Gastroesophageal sphincter (tissue), 4 donors: Measurements from ENCODE around the gene SMPD3. TPM values are rescaled to one million over a fixed set of nuclear protein-coding genes. Genes with fewer than 3 reads are reported as not detected.

Experiments used
- ATAC-seq: fragments of 150-250 bp; one replicate; pipeline ENCODE4 v1.9.1; 2016; ENCODE audit warnings: mild to moderate bottlenecking, moderate library complexity
- H3K27ac ChIP-seq, 4 donors: fragments of 200-600 bp; sonication (generic) in 3 of 4; 1 replicate in 3 of 4; 2 replicates in 1 of 4; pipeline ENCODE4 v1.5.1; 2016 to 2019
- H3K27me3 ChIP-seq: fragments of 200-600 bp; sonication (generic); one replicate; pipeline ENCODE4 v1.5.1; 2019
- H3K36me3 ChIP-seq, 2 donors: fragments of 200-600 bp; sonication (generic); one replicate each; pipeline ENCODE4 v1.5.1; 2019; ENCODE audit warnings: control low read depth in 1 of 2
- H3K4me1 ChIP-seq, 3 donors: fragments of 200-600 bp; sonication (generic); 1 replicate in 2 of 3; 2 replicates in 1 of 3; pipeline ENCODE4 v1.5.1; 2016 to 2019; ENCODE audit warnings: control low read depth in 2 of 3
- H3K4me3 ChIP-seq, 2 donors: fragments of 200-600 bp; sonication (generic); one replicate each; pipeline ENCODE4 v1.5.1; 2019; ENCODE audit warnings: mild to moderate bottlenecking in 1 of 2, moderate library complexity in 1 of 2
- H3K9me3 ChIP-seq, 3 donors: fragments of 200-600 bp; sonication (generic); one replicate each; pipeline ENCODE4 v1.5.1; 2017 to 2019; ENCODE audit warnings: control low read depth in 2 of 3
- CTCF ChIP-seq, 4 experiments: fragments of 200-600 bp in 2 of 4; fragments of 450-650 bp in 2 of 4; sonication (generic) in 1 of 4; IDR thresholded peaks; one replicate each; pipeline ENCODE4 v1.5.1; 2017 to 2019; ENCODE audit warnings: antibody characterized with exemption in 4 of 4, mild to moderate bottlenecking in 2 of 4, moderate library complexity in 2 of 4
- EP300 ChIP-seq: sonication (generic); formaldehyde crosslinking; IDR thresholded peaks from one replicate; pipeline ENCODE4 v1.6.1; 2017; ENCODE audit warnings: antibody characterized with exemption, mild to moderate bottlenecking
- POLR2A ChIP-seq, 2 donors: fragments of 450-650 bp; IDR thresholded peaks; one replicate each; pipeline ENCODE4 v1.6.1; 2017; ENCODE audit warnings: antibody characterized with exemption in 2 of 2, mild to moderate bottlenecking in 2 of 2, moderate library complexity in 1 of 2
- POLR2AphosphoS5 ChIP-seq: sonication (generic); formaldehyde crosslinking; IDR thresholded peaks from one replicate; pipeline ENCODE4 v1.6.1; 2017; ENCODE audit warnings: antibody characterized with exemption
- WGBS, 2 donors: methylation state at CpG; one replicate each; pipeline ENCODE4 v1.1.5; 2018; ENCODE audit warnings: low coverage in 1 of 2; 5-methylcytosine and 5-hydroxymethylcytosine counted together
- total RNA-seq, 4 donors: library from RNA; depleted of rRNA; stranded (reverse); fragments of >200 nt; gene quantifications; one replicate each; pipeline ENCODE4 v1.1.0, GENCODE V29; 2016

SMPD3 gene
- total RNA-seq, 4 donors from 2014 or later = 0.08 to 0.94 (median 0.77) TPM; not detected in 1

DNA sequence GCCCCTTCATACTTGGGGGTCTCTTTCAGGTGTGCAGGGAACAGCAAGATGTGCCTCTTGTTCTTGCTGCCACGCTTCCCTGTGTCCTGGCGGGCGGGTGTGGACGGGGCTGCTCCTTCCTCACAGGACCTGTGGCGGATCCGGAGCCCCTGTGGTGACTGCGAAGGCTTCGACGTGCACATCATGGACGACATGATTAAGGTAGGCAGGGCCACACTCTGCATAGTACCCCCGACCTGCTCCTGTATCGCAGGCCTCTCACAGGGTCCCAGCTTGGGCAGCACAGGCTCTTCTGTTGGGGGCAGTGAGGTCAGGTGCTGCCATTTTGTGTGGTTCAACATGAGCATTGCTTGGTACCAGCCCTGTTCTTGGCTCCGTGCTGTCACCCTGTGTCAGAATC is 94.9 kb downstream of the SMPD3 start:
- Histone ChIP-seq H3K27ac (no peak overlapping the region), H3K36me3 (peaks cover 0 to 100% of the 10 kb centered on the region in 2 donors), H3K4me1 (no peaks in the 10 kb centered on the region), H3K9me3 (no peaks in the 10 kb centered on the region), H3K4me3 (no peak overlapping the region), H3K27me3 (no peaks in the 10 kb centered on the region)
- no peak for ATAC-seq
- TF ChIP-seq POLR2AphosphoS5 = no peak
- TF ChIP-seq EP300 = no peak
- no peak for TF ChIP-seq CTCF (IDR thresholded peaks at IDR 0.05)
- no peak for TF ChIP-seq POLR2A (IDR thresholded peaks at IDR 0.05)
- WGBS, 2 donors = 88 to 93% methylated on average over 1 to 3 of the region's 13 CpGs

GRCh38 chr16:68351991-68352431 is 96.3 kb downstream of the SMPD3 start:
- TF ChIP-seq POLR2AphosphoS5 (no peak), EP300 (no peak)
- no peak for ATAC-seq
- WGBS, 2 donors = 83 to 97% methylated on average over 3 to 7 of the region's 11 CpGs

GRCh38 chr16:68351463-68351862 is 96.8 kb downstream of the SMPD3 start:
- no peak overlapping the region for H3K27ac ChIP-seq
- peaks cover 0 to 100% of the 10 kb centered on the region in 2 donors for H3K36me3 ChIP-seq
- TF ChIP-seq CTCF (IDR thresholded peaks at IDR 0.05) = no peak
- TF ChIP-seq POLR2A (IDR thresholded peaks at IDR 0.05) = no peak
- TF ChIP-seq EP300 = no peak
- no peak for TF ChIP-seq POLR2AphosphoS5
- H3K27me3 ChIP-seq = no peaks in the 10 kb centered on the region
- WGBS, 2 donors = 68 to 84% methylated on average over 3 to 4 of the region's 11 CpGs
- no peaks in the 10 kb centered on the region for H3K4me1 ChIP-seq
- ATAC-seq = no peak
- H3K9me3 ChIP-seq = no peaks in the 10 kb centered on the region
- no peak overlapping the region for H3K4me3 ChIP-seq

More at GRCh38 chr16:68351991-68352431, 96.3 kb downstream of the SMPD3 start:
- Histone ChIP-seq H3K27me3 (no peaks in the 10 kb centered on the region), H3K9me3 (no peaks in the 10 kb centered on the region), H3K27ac (no peak overlapping the region), H3K36me3 (peaks cover 0 to 100% of the 10 kb centered on the region in 2 donors), H3K4me3 (no peak overlapping the region), H3K4me1 (no peaks in the 10 kb centered on the region)

DNA sequence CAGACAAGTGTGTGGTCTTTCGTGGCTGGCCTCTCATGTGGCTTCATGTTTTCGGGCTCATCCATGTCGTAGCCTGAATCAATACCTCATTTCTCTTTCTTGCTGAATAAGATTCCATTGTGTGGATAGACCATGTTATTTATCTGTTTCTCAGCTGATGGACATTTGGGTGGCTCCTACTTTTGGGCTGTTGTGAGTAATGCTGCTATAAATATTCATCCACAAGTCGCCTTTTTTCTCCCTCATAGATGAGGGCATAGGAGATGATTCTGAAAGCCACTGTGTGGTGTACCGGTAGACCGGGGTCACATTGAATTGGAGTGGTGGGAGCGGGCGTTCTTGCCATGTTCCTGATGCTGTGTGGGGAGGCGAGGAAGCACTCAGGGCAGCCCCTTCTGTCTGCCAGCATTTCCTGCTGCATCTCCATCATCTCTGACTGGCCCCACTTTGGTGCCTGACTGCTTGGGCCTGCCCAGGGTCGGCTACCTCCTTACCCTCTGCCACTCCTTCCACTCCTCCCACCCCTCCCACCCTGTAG is 97.4 kb downstream of the SMPD3 start:
- Histone ChIP-seq H3K9me3 (no peaks in the 10 kb centered on the region), H3K36me3 (peaks cover 0 to 100% of the 10 kb centered on the region in 2 donors), H3K27ac (no peak overlapping the region), H3K27me3 (no peaks in the 10 kb centered on the region), H3K4me3 (no peak overlapping the region), H3K4me1 (no peaks in the 10 kb centered on the region)
- ATAC-seq = no peak
- TF ChIP-seq EP300 (no peak), POLR2AphosphoS5 (no peak), POLR2A (IDR thresholded peaks at IDR 0.05) (no peak), CTCF (IDR thresholded peaks at IDR 0.05) (no peak)
- 81 to 85% methylated on average over 4 to 10 of the region's 10 CpGs for WGBS, 2 donors

- Histone ChIP-seq H3K27me3 (no peaks in the 10 kb centered on the region), H3K36me3 (peaks cover 0 to 100% of the 10 kb centered on the region in 2 donors), H3K4me3 (no peak overlapping the region), H3K4me1 (no peaks in the 10 kb centered on the region), H3K9me3 (no peaks in the 10 kb centered on the region), H3K27ac (no peak overlapping the region)
- ATAC-seq = no peak
- no peak for TF ChIP-seq CTCF (IDR thresholded peaks at IDR 0.05)
- TF ChIP-seq EP300 = no peak
- no peak for TF ChIP-seq POLR2AphosphoS5
- no peak for TF ChIP-seq POLR2A (IDR thresholded peaks at IDR 0.05)
- WGBS, 2 donors = 85 to 95% methylated on average over 8 of the region's 10 CpGs
Measured at GRCh38 chr16:68349838-68350410, 98.4 kb downstream of the SMPD3 start.
